Epithelial cell of prostate (primary cell): ENCODE measurements around the gene COPG1.
"Not testable (repeated sequence)": the region's sequence is repeated elsewhere in the genome, so short reads cannot be mapped to it uniquely, and the experiment has no call there.

Experiments
- DNase-seq: peaks from one replicate; pipeline ENCODE4 v3.0.0-alpha.2; 2011; ENCODE audit warnings: low read depth, low spot score
- H3K27ac ChIP-seq: fragments of 450-650 bp; 2 replicates; pipeline ENCODE4 v1.5.1; 2017; ENCODE audit warnings: mild to moderate bottlenecking

Gene COPG1

GRCh38 chr3:129238945-129239705 is 10.3 kb upstream of the COPG1 start:
- peak overlapping the region; percentile 63 for H3K27ac ChIP-seq
- no peak for DNase-seq

- no peak for DNase-seq
- peak overlapping the region; percentile 63 for H3K27ac ChIP-seq
These were observed 9.4 kb upstream of the COPG1 start for GRCh38 chr3:129239991-129240390.

GRCh38 chr3:129240436-129240835 is 9.0 kb upstream of the COPG1 start:
- no peak for DNase-seq
- H3K27ac ChIP-seq: peak overlapping the region; percentile 63

GRCh38 chr3:129245141-129245540 is 4.3 kb upstream of the COPG1 start:
- no peak for DNase-seq
- peak overlapping the region; percentile 65 for H3K27ac ChIP-seq

- DNase-seq: not testable (repeated sequence)
- peak overlapping the region; percentile 65 for H3K27ac ChIP-seq
These were observed 3.6 kb upstream of the COPG1 start for GRCh38 chr3:129245641-129246306.

- no peak overlapping the region for H3K27ac ChIP-seq
- no peak for DNase-seq
These were observed 2.8 kb upstream of the COPG1 start for GRCh38 chr3:129246636-129247035.

- DNase-seq: no peak
- peak overlapping the region; percentile 59 for H3K27ac ChIP-seq
These were observed 973 bp upstream of the COPG1 start for GRCh38 chr3:129248286-129248979.

- H3K27ac ChIP-seq: peak overlapping the region; percentile 5
- DNase-seq: no peak
These were observed 3.3 kb downstream of the COPG1 start for GRCh38 chr3:129252748-129253147.

- H3K27ac ChIP-seq: no peak overlapping the region
- no peak for DNase-seq
These were observed 5.3 kb downstream of the COPG1 start for GRCh38 chr3:129254536-129255230.

- DNase-seq: no peak
- H3K27ac ChIP-seq: no peak overlapping the region
These were observed 6.9 kb downstream of the COPG1 start for GRCh38 chr3:129256270-129256669.

GRCh38 chr3:129257609-129258008 is 8.2 kb downstream of the COPG1 start:
- H3K27ac ChIP-seq: no peak overlapping the region

GRCh38 chr3:129259612-129260477 is 10.4 kb downstream of the COPG1 start:
- DNase-seq: no peak
- H3K27ac ChIP-seq: no peak overlapping the region

More at GRCh38 chr3:129257609-129258008, 8.2 kb downstream of the COPG1 start:
- no peak for DNase-seq

- H3K27ac ChIP-seq: no peak overlapping the region
- DNase-seq: no peak
These were observed 11.2 kb downstream of the COPG1 start for GRCh38 chr3:129260606-129261005.

- no peak overlapping the region for H3K27ac ChIP-seq
- no peak for DNase-seq
These were observed 12.5 kb downstream of the COPG1 start for GRCh38 chr3:129261894-129262293.

GRCh38 chr3:129263161-129263910 is 13.9 kb downstream of the COPG1 start:
- no peak for DNase-seq

GRCh38 chr3:129264994-129265393 is 15.6 kb downstream of the COPG1 start:
- DNase-seq: not testable (repeated sequence)

More at GRCh38 chr3:129263161-129263910, 13.9 kb downstream of the COPG1 start:
- no peak overlapping the region for H3K27ac ChIP-seq

GRCh38 chr3:129266651-129267050 is 17.2 kb downstream of the COPG1 start:
- no peak overlapping the region for H3K27ac ChIP-seq
- DNase-seq: no peak

More at GRCh38 chr3:129264994-129265393, 15.6 kb downstream of the COPG1 start:
- not testable (repeated sequence) for H3K27ac ChIP-seq

- no peak overlapping the region for H3K27ac ChIP-seq
- DNase-seq: no peak
These were observed 19.0 kb downstream of the COPG1 start for GRCh38 chr3:129268396-129268795.

GRCh38 chr3:129271674-129272073 is 22.3 kb downstream of the COPG1 start:
- no peak for DNase-seq
- H3K27ac ChIP-seq: no peak overlapping the region
